Measurements from ENCODE around the gene DIPK2A. TPM values are rescaled to one million over a fixed set of nuclear protein-coding genes. Genes with fewer than 3 reads are reported as not detected.

DIPK2A gene
- total RNA-seq, 1 experiment from 2014 or later = 22.0 TPM

GRCh38 chr3:143988306-143988705 lies 16.7 kb downstream of the DIPK2A start:
- no peak for TF ChIP-seq CTCF (conservative IDR thresholded peaks at IDR 0.05)
- Mint-ChIP-seq H3K27ac (peak overlapping the region in 1 of 3 experiments; percentile 31; a peak in 2 of 7 replicates), H3K4me1 (peaks cover 12 to 15% of the 10 kb centered on the region in 2 experiments), H3K27me3 (ENCODE audit: low read depth) (no peaks in the 10 kb centered on the region), H3K9me3 (peaks cover 0 to under 1% of the 10 kb centered on the region in 2 experiments; a peak in 2 of 5 replicates), H3K36me3 (ENCODE audit: insufficient read depth in 1 of 3, low read depth in 3 of 3) (peaks cover 17 to 39% (median 24%) of the 10 kb centered on the region in 3 experiments), H3K4me3 (no peak overlapping the region)
- Histone ChIP-seq H4K5ac (ENCODE audit: insufficient read length, low read depth, low read length) (no peak overlapping the region), H2BK120ac (ENCODE audit: low read depth, low read length, poor library complexity, severe bottlenecking) (no peak overlapping the region), H3K18ac (ENCODE audit: insufficient read length, low read depth, low read length) (no peak overlapping the region), H2BK15ac (ENCODE audit: low read depth, low read length) (no peak overlapping the region), H3K9me3 (ENCODE audit: control insufficient read depth, low read depth, low read length) (no peaks in the 10 kb centered on the region), H3K27me3 (ENCODE audit: insufficient read depth, low read length) (no peaks in the 10 kb centered on the region), H3K79me2 (ENCODE audit: insufficient read depth, low read length) (peaks cover 12% of the 10 kb centered on the region; the same call in 1 of the 2 replicates), H3K4me1 (ENCODE audit: insufficient read depth, low read length) (no peaks in the 10 kb centered on the region), H4K91ac (ENCODE audit: insufficient read length, low read depth, low read length) (no peak overlapping the region), H3K4ac (ENCODE audit: low read depth, low read length) (no peak overlapping the region), H4K8ac (replicated peaks; ENCODE audit: insufficient read length, low read depth, low read length) (no peak overlapping the region), H3K4me2 (ENCODE audit: insufficient read depth, insufficient read length, low read length) (no peak overlapping the region), H2BK12ac (ENCODE audit: insufficient read length, low read depth, low read length) (no peak overlapping the region), H3K79me1 (ENCODE audit: insufficient read depth, low read depth, low read length, poor library complexity, severe bottlenecking) (peaks cover 2% of the 10 kb centered on the region), H2BK20ac (ENCODE audit: low read depth, low read length, poor library complexity, severe bottlenecking) (no peak overlapping the region), H2AK5ac (ENCODE audit: insufficient read length, low read length) (no peak overlapping the region), H3K14ac (ENCODE audit: insufficient read depth, low read length) (no peak overlapping the region), H3K23ac (ENCODE audit: insufficient read length, low read depth, low read length) (no peak overlapping the region), H3K27ac (ENCODE audit: insufficient read length, low read depth, low read length) (no peak overlapping the region), H3K56ac (ENCODE audit: insufficient read length, low read depth, low read length) (no peak overlapping the region), H3K23me2 (ENCODE audit: insufficient read length, low read depth, low read length, poor library complexity, severe bottlenecking) (no peaks in the 10 kb centered on the region), H3T11ph (ENCODE audit: low read length) (no peak overlapping the region), H2AFZ (ENCODE audit: low read length) (no peak overlapping the region), H3K9ac (ENCODE audit: extremely low read depth, insufficient read length, low read length) (no peak overlapping the region), H2BK5ac (ENCODE audit: insufficient read length, low read length) (no peak overlapping the region), H4K20me1 (ENCODE audit: control insufficient read depth, insufficient read depth, insufficient read length) (no peaks in the 10 kb centered on the region)
- WGBS (ENCODE audit: extremely low coverage, insufficient read length, low lambda C conversion rate) = no CpG with 5 or more reads among the region's 3 CpGs
- no peak for DNase-seq

Data from H9 (cell line).